Panc1 (cell line): ENCODE measurements around the gene TRIM39. TPM values are rescaled to one million over a fixed set of nuclear protein-coding genes. Genes with fewer than 3 reads are reported as not detected.

Source experiments
- ATAC-seq: fragments of 200-7000 bp; cut with Tn5 transposase; 2 replicates; pipeline ENCODE4 v1.9.1; 2020; ENCODE audit warnings: mild to moderate bottlenecking, moderate library complexity
- BruUV-seq: library from RNA; stranded (reverse); fragments of 400-500 nt; replicated peaks from 2 replicates; lab custom pipeline; 2021; lab: Mats Ljungman, UMichigan
- CTCF ChIA-PET: fragments of 300-600 bp; sonication (Branson Sonifier 250); formaldehyde crosslinking; loops from one replicate; lab custom pipeline; 2022; ENCODE audit warnings: antibody characterized with exemption; lab: Charles Lee
- POLR2A ChIA-PET: fragments of 300-600 bp; sonication (Branson Sonifier 250); formaldehyde crosslinking; loops from one replicate; lab custom pipeline; 2022; ENCODE audit warnings: antibody characterized with exemption; lab: Charles Lee
- DNase-seq: peaks from one replicate; pipeline ENCODE4 v3.0.0-alpha.2; 2010; ENCODE audit warnings: low read depth, low spot score
- H3K27ac ChIP-seq: 2 replicates; pipeline ENCODE4 v1.5.1; 2011; ENCODE audit warnings: mild to moderate bottlenecking, low read length, inconsistent platforms
- H3K27me3 ChIP-seq: fragments of 200-500 bp; sonication (Bioruptor generic); 2 replicates; pipeline ENCODE4 v1.6.0; 2014; ENCODE audit warnings: low read length, inconsistent platforms; ENCODE audit not compliant: control insufficient read depth, insufficient read depth
- H3K36me3 ChIP-seq: fragments of 200-500 bp; sonication (Bioruptor generic); 2 replicates; pipeline ENCODE4 v1.5.1; 2014; ENCODE audit warnings: inconsistent platforms, mild to moderate bottlenecking, low read length, moderate library complexity; ENCODE audit not compliant: control insufficient read depth, insufficient read depth
- H3K4me1 ChIP-seq: 2 replicates; pipeline ENCODE4 v1.5.1; 2011; ENCODE audit warnings: inconsistent platforms, mild to moderate bottlenecking, low read length, moderate library complexity; ENCODE audit not compliant: control insufficient read depth, insufficient read depth
- H3K4me3 ChIP-seq, 2 experiments: 2 replicates each; pipeline ENCODE4 v1.5.1; 2011 to 2012; ENCODE audit warnings: low read depth in 2 of 2, low read length in 2 of 2, mild to moderate bottlenecking in 2 of 2, inconsistent platforms in 1 of 2, moderate library complexity in 1 of 2
- H3K9me3 ChIP-seq: fragments of 200-500 bp; sonication (Bioruptor generic); 2 replicates; pipeline ENCODE4 v1.5.1; 2014; ENCODE audit warnings: low read depth, mild to moderate bottlenecking, inconsistent platforms, low read length, moderate library complexity; ENCODE audit not compliant: control insufficient read depth, insufficient read depth
- POLR2AphosphoS5 ChIP-seq: IDR thresholded peaks from 2 replicates; pipeline ENCODE4 v1.6.1; 2012; ENCODE audit warnings: mild to moderate bottlenecking, low read depth, low read length, moderate library complexity
- SIN3A ChIP-seq: IDR thresholded peaks from 2 replicates; pipeline ENCODE4 v1.6.1; 2012; ENCODE audit warnings: low read depth, mild to moderate bottlenecking, low read length, moderate library complexity, borderline replicate concordance; ENCODE audit not compliant: insufficient read depth
- TCF7L2 ChIP-seq: IDR thresholded peaks from 2 replicates; pipeline ENCODE4 v1.6.1; 2011; ENCODE audit warnings: mild to moderate bottlenecking, low read depth, low read length, inconsistent platforms
- in situ Hi-C: cut with HindIII; loops from 2 replicates; pipeline ENCODE4 v1.10.0; 2016; ENCODE audit warnings: low sequenced_read_pairs, low pct_unique_long_range_greater_than_20kb
- intact Hi-C: fragments of 100-400 bp; cut with micrococcal nuclease; formaldehyde crosslinking; loops from one replicate; pipeline ENCODE4 v1.10.0; 2022; ENCODE audit not compliant: unreplicated experiment
- total RNA-seq: library from RNA; stranded (reverse); gene quantifications from one replicate; pipeline ENCODE4 v1.2.1, GENCODE V29; 2021; ENCODE audit not compliant: unreplicated experiment
- TF ChIP-seq, protein P1 (sequence below): fragments of 450-650 bp; IDR thresholded peaks from 2 replicates; pipeline ENCODE4 v1.5.1; 2017; ENCODE audit warnings: mild to moderate bottlenecking
- TF ChIP-seq, protein P2 (sequence below), 2 experiments: IDR thresholded peaks; 2 replicates each; pipeline ENCODE4 v1.6.1; 2011 to 2012; ENCODE audit warnings: low read depth in 2 of 2, control low read depth in 1 of 2, low read length in 1 of 2, mild to moderate bottlenecking in 1 of 2, moderate library complexity in 1 of 2; ENCODE audit not compliant: insufficient read depth in 1 of 2

The TRIM39 gene
- total RNA-seq, 1 experiment from 2014 or later = 13.4 TPM

DNA sequence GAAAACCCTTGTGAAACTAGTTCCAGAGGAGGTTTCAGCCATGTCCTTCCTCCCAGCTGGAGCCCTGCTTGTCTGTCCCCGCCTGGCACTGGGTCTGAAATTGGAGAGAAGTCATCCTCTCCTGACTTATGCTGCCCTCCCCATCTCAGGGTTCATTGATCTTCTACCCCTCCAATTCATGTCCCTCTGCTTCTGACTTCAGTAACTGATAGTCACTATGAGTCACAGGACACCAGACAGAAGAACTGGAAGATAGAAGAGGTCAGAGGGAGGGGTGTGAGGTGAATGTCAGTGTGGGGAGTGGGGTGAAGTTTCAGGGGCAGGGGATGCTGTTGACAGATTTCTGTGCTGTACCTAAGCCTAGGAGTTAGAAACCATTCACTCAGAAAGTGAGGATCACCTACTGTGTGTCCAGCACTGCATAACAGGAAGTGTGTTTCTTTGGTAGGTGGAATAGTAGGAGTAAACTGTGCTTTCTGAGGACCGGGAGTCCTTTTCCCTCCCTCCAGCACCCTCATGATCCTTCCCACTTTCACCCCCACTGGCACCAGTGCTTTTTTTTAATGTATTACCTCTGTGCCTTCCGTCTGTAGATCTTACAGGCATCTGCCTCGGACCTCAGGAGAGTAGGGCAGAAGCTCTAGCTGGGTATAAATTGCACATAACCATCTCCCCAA, 17.6 kb downstream of the TRIM39 start:
- Histone ChIP-seq H3K4me1 (peaks cover 5% of the 10 kb centered on the region; the same call in 1 of the 2 replicates), H3K36me3 (no peaks in the 10 kb centered on the region), H3K27me3 (no peaks in the 10 kb centered on the region), H3K4me3 (peak overlapping the region; percentile 75 to 87), H3K27ac (peak overlapping the region; percentile 78), H3K9me3 (no peaks in the 10 kb centered on the region)
- TF ChIP-seq POLR2AphosphoS5 = no peak
- TF ChIP-seq, protein P1, sequence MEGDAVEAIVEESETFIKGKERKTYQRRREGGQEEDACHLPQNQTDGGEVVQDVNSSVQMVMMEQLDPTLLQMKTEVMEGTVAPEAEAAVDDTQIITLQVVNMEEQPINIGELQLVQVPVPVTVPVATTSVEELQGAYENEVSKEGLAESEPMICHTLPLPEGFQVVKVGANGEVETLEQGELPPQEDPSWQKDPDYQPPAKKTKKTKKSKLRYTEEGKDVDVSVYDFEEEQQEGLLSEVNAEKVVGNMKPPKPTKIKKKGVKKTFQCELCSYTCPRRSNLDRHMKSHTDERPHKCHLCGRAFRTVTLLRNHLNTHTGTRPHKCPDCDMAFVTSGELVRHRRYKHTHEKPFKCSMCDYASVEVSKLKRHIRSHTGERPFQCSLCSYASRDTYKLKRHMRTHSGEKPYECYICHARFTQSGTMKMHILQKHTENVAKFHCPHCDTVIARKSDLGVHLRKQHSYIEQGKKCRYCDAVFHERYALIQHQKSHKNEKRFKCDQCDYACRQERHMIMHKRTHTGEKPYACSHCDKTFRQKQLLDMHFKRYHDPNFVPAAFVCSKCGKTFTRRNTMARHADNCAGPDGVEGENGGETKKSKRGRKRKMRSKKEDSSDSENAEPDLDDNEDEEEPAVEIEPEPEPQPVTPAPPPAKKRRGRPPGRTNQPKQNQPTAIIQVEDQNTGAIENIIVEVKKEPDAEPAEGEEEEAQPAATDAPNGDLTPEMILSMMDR = no peak
- TF ChIP-seq TCF7L2 = no peak
- ATAC-seq (peak; percentile 2; the same call in 1 of the 2 replicates), DNase-seq (no peak)
- BruUV-seq = no TSS peak
- intact Hi-C loops (no loop called here), in situ Hi-C loops (no loop called here)
- ChIA-PET CTCF (no interaction called here), POLR2A (no interaction called here)

DNA sequence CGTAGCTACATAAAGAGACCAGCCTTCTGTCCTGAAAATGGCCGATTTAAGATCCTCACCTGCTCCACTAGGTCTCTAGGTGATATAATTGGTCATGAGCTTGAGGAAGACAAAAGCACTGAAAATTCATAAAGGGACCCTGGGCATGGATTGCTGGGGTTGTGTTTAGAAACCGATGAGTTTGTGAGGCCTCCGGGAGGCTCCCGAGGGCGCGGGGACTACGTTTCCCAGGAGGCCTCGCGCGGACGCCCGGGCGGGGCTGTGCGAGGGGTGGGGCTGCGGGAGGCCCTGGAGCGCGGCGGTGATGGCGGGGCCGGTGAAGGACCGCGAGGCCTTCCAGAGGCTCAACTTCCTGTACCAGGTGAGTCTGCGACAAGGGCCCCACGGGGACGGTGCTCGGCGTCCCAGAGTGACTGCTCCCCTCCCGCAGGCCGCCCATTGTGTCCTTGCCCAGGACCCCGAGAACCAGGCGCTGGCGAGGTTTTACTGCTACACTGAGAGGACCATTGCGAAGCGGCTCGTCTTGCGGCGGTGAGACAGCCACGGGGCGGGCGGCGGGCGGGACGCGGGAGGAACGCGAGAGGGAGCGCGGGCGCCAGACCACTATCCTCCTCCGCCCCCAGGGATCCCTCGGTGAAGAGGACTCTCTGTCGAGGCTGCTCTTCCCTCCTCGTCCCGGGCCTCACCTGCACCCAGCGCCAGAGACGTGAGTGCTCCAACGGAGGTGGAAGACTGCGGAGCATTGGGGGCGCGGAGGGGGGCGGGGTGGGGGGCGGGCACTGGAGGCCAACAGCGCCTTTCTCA, 18.3 kb downstream of the TRIM39 start, which contains the start of gene RPP21:
RPP21 (plus strand) TSS at position 289 of the 804 bp plus-strand sequence; CDS start at position 305, 16 bp downstream.
- Histone ChIP-seq H3K4me3 (peak within 1 kb of the TSS; percentile 75 to 87), H3K36me3 (no peaks in the 10 kb centered on the region), H3K9me3 (no peaks in the 10 kb centered on the region), H3K27me3 (no peaks in the 10 kb centered on the region), H3K27ac (peak within 1 kb of the TSS; percentile 78), H3K4me1 (peaks cover 5% of the 10 kb centered on the region; the same call in 1 of the 2 replicates)
- ATAC-seq (peak; percentile 99), DNase-seq (no peak)
- ChIA-PET POLR2A (no interaction called here), CTCF (interaction anchor here (0.6 kb wide), 1 partner anchor 127 kb away, joined by 3 read pairs; no protein-coding TSS in a partner anchor)
- BruUV-seq = no TSS peak
- TF ChIP-seq SIN3A (peak; percentile 63; the same call in 1 of the 2 replicates), TCF7L2 (no peak), POLR2AphosphoS5 (peak; percentile 90)
- TF ChIP-seq, protein P1 = no peak
- TF ChIP-seq, protein P2, sequence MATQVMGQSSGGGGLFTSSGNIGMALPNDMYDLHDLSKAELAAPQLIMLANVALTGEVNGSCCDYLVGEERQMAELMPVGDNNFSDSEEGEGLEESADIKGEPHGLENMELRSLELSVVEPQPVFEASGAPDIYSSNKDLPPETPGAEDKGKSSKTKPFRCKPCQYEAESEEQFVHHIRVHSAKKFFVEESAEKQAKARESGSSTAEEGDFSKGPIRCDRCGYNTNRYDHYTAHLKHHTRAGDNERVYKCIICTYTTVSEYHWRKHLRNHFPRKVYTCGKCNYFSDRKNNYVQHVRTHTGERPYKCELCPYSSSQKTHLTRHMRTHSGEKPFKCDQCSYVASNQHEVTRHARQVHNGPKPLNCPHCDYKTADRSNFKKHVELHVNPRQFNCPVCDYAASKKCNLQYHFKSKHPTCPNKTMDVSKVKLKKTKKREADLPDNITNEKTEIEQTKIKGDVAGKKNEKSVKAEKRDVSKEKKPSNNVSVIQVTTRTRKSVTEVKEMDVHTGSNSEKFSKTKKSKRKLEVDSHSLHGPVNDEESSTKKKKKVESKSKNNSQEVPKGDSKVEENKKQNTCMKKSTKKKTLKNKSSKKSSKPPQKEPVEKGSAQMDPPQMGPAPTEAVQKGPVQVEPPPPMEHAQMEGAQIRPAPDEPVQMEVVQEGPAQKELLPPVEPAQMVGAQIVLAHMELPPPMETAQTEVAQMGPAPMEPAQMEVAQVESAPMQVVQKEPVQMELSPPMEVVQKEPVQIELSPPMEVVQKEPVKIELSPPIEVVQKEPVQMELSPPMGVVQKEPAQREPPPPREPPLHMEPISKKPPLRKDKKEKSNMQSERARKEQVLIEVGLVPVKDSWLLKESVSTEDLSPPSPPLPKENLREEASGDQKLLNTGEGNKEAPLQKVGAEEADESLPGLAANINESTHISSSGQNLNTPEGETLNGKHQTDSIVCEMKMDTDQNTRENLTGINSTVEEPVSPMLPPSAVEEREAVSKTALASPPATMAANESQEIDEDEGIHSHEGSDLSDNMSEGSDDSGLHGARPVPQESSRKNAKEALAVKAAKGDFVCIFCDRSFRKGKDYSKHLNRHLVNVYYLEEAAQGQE (IDR thresholded peaks at IDR 0.05; ENCODE audit: insufficient read depth in 1 of 2, low read depth in 2 of 2, low read length in 1 of 2) = no peak
- intact Hi-C loops (no loop called here), in situ Hi-C loops (no loop called here)
